ENCODE results near the gene DNTTIP2.
A peak's percentile ranks its signal among the peaks of the same experiment; 100 is the strongest.
"Not testable (repeated sequence)": the region's sequence is repeated elsewhere in the genome, so short reads cannot be mapped to it uniquely, and the experiment has no call there.

Gene DNTTIP2

GRCh38 chr1:93878889-93879586 is at the start of gene DNTTIP2:
Gene DNTTIP2, minus strand, starts transcription at chr1:93879206. Its CDS starts 58 bp downstream, at chr1:93879148.
- Histone ChIP-seq H3K27ac (ENCODE audit: low read length) (peak within 1 kb of the TSS; percentile 95), H3K4me1 (ENCODE audit: control insufficient read depth in 1 of 2, insufficient read depth in 2 of 2, low read length in 2 of 2) (peaks cover 14 to 29% of the 10 kb centered on the region in 2 donors), H3K27me3 (ENCODE audit: low read depth, low read length) (no peaks in the 10 kb centered on the region), H3K36me3 (ENCODE audit: control insufficient read depth in 1 of 2, insufficient read depth in 2 of 2, low read length in 2 of 2) (peaks cover 31 to 32% of the 10 kb centered on the region in 2 donors), H3K9me3 (ENCODE audit: control insufficient read depth in 1 of 2, low read length in 2 of 2) (no peaks in the 10 kb centered on the region), H3K4me3 (ENCODE audit: low read depth in 1 of 2, low read length in 2 of 2) (peak within 1 kb of the TSS; percentile 96 to 97)

GRCh38 chr1:93925206-93925605 is 46.2 kb upstream of the DNTTIP2 start:
- H3K4me3 ChIP-seq (ENCODE audit: low read depth in 1 of 2, low read length in 2 of 2): no peak overlapping the region
- H3K27me3 ChIP-seq (ENCODE audit: low read depth, low read length): no peaks in the 10 kb centered on the region
- no peaks in the 10 kb centered on the region for H3K9me3 ChIP-seq (ENCODE audit: control insufficient read depth in 1 of 2, low read length in 2 of 2)
- no peaks in the 10 kb centered on the region for H3K36me3 ChIP-seq (ENCODE audit: control insufficient read depth in 1 of 2, insufficient read depth in 2 of 2, low read length in 2 of 2)
- no peaks in the 10 kb centered on the region for H3K4me1 ChIP-seq (ENCODE audit: control insufficient read depth in 1 of 2, insufficient read depth in 2 of 2, low read length in 2 of 2)
- no peak overlapping the region for H3K27ac ChIP-seq (ENCODE audit: low read length)

GRCh38 chr1:93919780-93920179 is 40.8 kb upstream of the DNTTIP2 start:
- Histone ChIP-seq H3K4me3 (ENCODE audit: low read depth in 1 of 2, low read length in 2 of 2) (no peak overlapping the region), H3K4me1 (ENCODE audit: control insufficient read depth in 1 of 2, insufficient read depth in 2 of 2, low read length in 2 of 2) (no peaks in the 10 kb centered on the region), H3K9me3 (ENCODE audit: control insufficient read depth in 1 of 2, low read length in 2 of 2) (peaks cover 0 to 2% of the 10 kb centered on the region in 2 donors), H3K36me3 (ENCODE audit: control insufficient read depth in 1 of 2, insufficient read depth in 2 of 2, low read length in 2 of 2) (no peaks in the 10 kb centered on the region), H3K27me3 (ENCODE audit: low read depth, low read length) (no peaks in the 10 kb centered on the region), H3K27ac (ENCODE audit: low read length) (no peak overlapping the region)

- Histone ChIP-seq H3K27me3 (ENCODE audit: low read depth, low read length) (no peaks in the 10 kb centered on the region), H3K4me3 (ENCODE audit: low read depth in 1 of 2, low read length in 2 of 2) (no peak overlapping the region), H3K27ac (ENCODE audit: low read length) (no peak overlapping the region), H3K9me3 (ENCODE audit: control insufficient read depth in 1 of 2, low read length in 2 of 2) (peaks cover 0 to 2% of the 10 kb centered on the region in 2 donors), H3K36me3 (ENCODE audit: control insufficient read depth in 1 of 2, insufficient read depth in 2 of 2, low read length in 2 of 2) (no peaks in the 10 kb centered on the region), H3K4me1 (ENCODE audit: control insufficient read depth in 1 of 2, insufficient read depth in 2 of 2, low read length in 2 of 2) (no peaks in the 10 kb centered on the region)
These were observed 38.3 kb upstream of the DNTTIP2 start for GRCh38 chr1:93917302-93917701.

- H3K9me3 ChIP-seq (ENCODE audit: control insufficient read depth in 1 of 2, low read length in 2 of 2); H3K4me3 ChIP-seq (ENCODE audit: low read depth in 1 of 2, low read length in 2 of 2): not testable (repeated sequence)
These were observed 31.9 kb upstream of the DNTTIP2 start for GRCh38 chr1:93910880-93911279.

GRCh38 chr1:93910305-93910704 is 31.3 kb upstream of the DNTTIP2 start:
- no peaks in the 10 kb centered on the region for H3K9me3 ChIP-seq (ENCODE audit: control insufficient read depth in 1 of 2, low read length in 2 of 2)
- H3K27ac ChIP-seq (ENCODE audit: low read length): no peak overlapping the region
- H3K4me3 ChIP-seq (ENCODE audit: low read depth in 1 of 2, low read length in 2 of 2): peak overlapping the region in 1 of 2 donors; percentile 92
- no peaks in the 10 kb centered on the region for H3K27me3 ChIP-seq (ENCODE audit: low read depth, low read length)
- no peaks in the 10 kb centered on the region for H3K36me3 ChIP-seq (ENCODE audit: control insufficient read depth in 1 of 2, insufficient read depth in 2 of 2, low read length in 2 of 2)
- peaks cover 0 to 9% of the 10 kb centered on the region in 2 donors for H3K4me1 ChIP-seq (ENCODE audit: control insufficient read depth in 1 of 2, insufficient read depth in 2 of 2, low read length in 2 of 2)

More at GRCh38 chr1:93910880-93911279, 31.9 kb upstream of the DNTTIP2 start:
- H3K36me3 ChIP-seq (ENCODE audit: control insufficient read depth in 1 of 2, insufficient read depth in 2 of 2, low read length in 2 of 2); H3K4me1 ChIP-seq (ENCODE audit: control insufficient read depth in 1 of 2, insufficient read depth in 2 of 2, low read length in 2 of 2); H3K27ac ChIP-seq (ENCODE audit: low read length); H3K27me3 ChIP-seq (ENCODE audit: low read depth, low read length): not testable (repeated sequence)

- H3K4me3 ChIP-seq (ENCODE audit: low read depth in 1 of 2, low read length in 2 of 2): peak within 1 kb of the TSS; percentile 88 to 92
- H3K27me3 ChIP-seq (ENCODE audit: low read depth, low read length): no peaks in the 10 kb centered on the region
- H3K27ac ChIP-seq (ENCODE audit: low read length): peak within 1 kb of the TSS; percentile 80
- no peaks in the 10 kb centered on the region for H3K9me3 ChIP-seq (ENCODE audit: control insufficient read depth in 1 of 2, low read length in 2 of 2)
- peaks cover 0 to 9% of the 10 kb centered on the region in 2 donors for H3K4me1 ChIP-seq (ENCODE audit: control insufficient read depth in 1 of 2, insufficient read depth in 2 of 2, low read length in 2 of 2)
- H3K36me3 ChIP-seq (ENCODE audit: control insufficient read depth in 1 of 2, insufficient read depth in 2 of 2, low read length in 2 of 2): no peaks in the 10 kb centered on the region
These were observed 30.4 kb upstream of the DNTTIP2 start, which contains the start of gene GCLM for GRCh38 chr1:93909146-93910050. Gene GCLM, minus strand, starts transcription at chr1:93909430. Its CDS starts 267 bp downstream, at chr1:93909163.

- Histone ChIP-seq H3K4me1 (ENCODE audit: control insufficient read depth in 1 of 2, insufficient read depth in 2 of 2, low read length in 2 of 2) (peaks cover 0 to 9% of the 10 kb centered on the region in 2 donors), H3K36me3 (ENCODE audit: control insufficient read depth in 1 of 2, insufficient read depth in 2 of 2, low read length in 2 of 2) (no peaks in the 10 kb centered on the region), H3K27ac (ENCODE audit: low read length) (peak overlapping the region; percentile 29)
These were observed 29.6 kb upstream of the DNTTIP2 start for GRCh38 chr1:93908394-93909145.

GRCh38 chr1:93907718-93908117 is 28.7 kb upstream of the DNTTIP2 start:
- peak overlapping the region; percentile 88 to 92 for H3K4me3 ChIP-seq (ENCODE audit: low read depth in 1 of 2, low read length in 2 of 2)
- H3K27me3 ChIP-seq (ENCODE audit: low read depth, low read length): no peaks in the 10 kb centered on the region
- no peaks in the 10 kb centered on the region for H3K9me3 ChIP-seq (ENCODE audit: control insufficient read depth in 1 of 2, low read length in 2 of 2)
- H3K36me3 ChIP-seq (ENCODE audit: control insufficient read depth in 1 of 2, insufficient read depth in 2 of 2, low read length in 2 of 2): no peaks in the 10 kb centered on the region
- H3K27ac ChIP-seq (ENCODE audit: low read length): no peak overlapping the region
- peaks cover 0 to 9% of the 10 kb centered on the region in 2 donors for H3K4me1 ChIP-seq (ENCODE audit: control insufficient read depth in 1 of 2, insufficient read depth in 2 of 2, low read length in 2 of 2)

More at GRCh38 chr1:93908394-93909145, 29.6 kb upstream of the DNTTIP2 start:
- Histone ChIP-seq H3K4me3 (ENCODE audit: low read depth in 1 of 2, low read length in 2 of 2) (peak overlapping the region; percentile 88 to 92), H3K27me3 (ENCODE audit: low read depth, low read length) (no peaks in the 10 kb centered on the region), H3K9me3 (ENCODE audit: control insufficient read depth in 1 of 2, low read length in 2 of 2) (no peaks in the 10 kb centered on the region)

GRCh38 chr1:93906480-93906879 is 27.5 kb upstream of the DNTTIP2 start:
- Histone ChIP-seq H3K36me3 (ENCODE audit: control insufficient read depth in 1 of 2, insufficient read depth in 2 of 2, low read length in 2 of 2) (no peaks in the 10 kb centered on the region), H3K9me3 (ENCODE audit: control insufficient read depth in 1 of 2, low read length in 2 of 2) (no peaks in the 10 kb centered on the region), H3K27me3 (ENCODE audit: low read depth, low read length) (no peaks in the 10 kb centered on the region), H3K4me1 (ENCODE audit: control insufficient read depth in 1 of 2, insufficient read depth in 2 of 2, low read length in 2 of 2) (peaks cover 0 to 9% of the 10 kb centered on the region in 2 donors), H3K27ac (ENCODE audit: low read length) (no peak overlapping the region), H3K4me3 (ENCODE audit: low read depth in 1 of 2, low read length in 2 of 2) (no peak overlapping the region)

- H3K36me3 ChIP-seq (ENCODE audit: control insufficient read depth in 1 of 2, insufficient read depth in 2 of 2, low read length in 2 of 2): peaks cover 0 to 4% of the 10 kb centered on the region in 2 donors
- H3K4me3 ChIP-seq (ENCODE audit: low read depth in 1 of 2, low read length in 2 of 2): no peak overlapping the region
- no peaks in the 10 kb centered on the region for H3K27me3 ChIP-seq (ENCODE audit: low read depth, low read length)
- no peaks in the 10 kb centered on the region for H3K9me3 ChIP-seq (ENCODE audit: control insufficient read depth in 1 of 2, low read length in 2 of 2)
- H3K27ac ChIP-seq (ENCODE audit: low read length): no peak overlapping the region
- H3K4me1 ChIP-seq (ENCODE audit: control insufficient read depth in 1 of 2, insufficient read depth in 2 of 2, low read length in 2 of 2): peaks cover 0 to 9% of the 10 kb centered on the region in 2 donors
These were observed 26.7 kb upstream of the DNTTIP2 start for GRCh38 chr1:93905734-93906133.

All from muscle layer of duodenum (tissue), 2 donors.